Measurements from ENCODE around the gene RAB11FIP4. TPM values are rescaled to one million over a fixed set of nuclear protein-coding genes. Genes with fewer than 3 reads are reported as not detected.

Gene RAB11FIP4
- total and polyA plus RNA-seq, 9 of the 15 experiments (the other 6 are each of a cell fraction or from before 2014, with no cell fraction given) = 0.62 to 16.6 (median 8.9) TPM

GRCh38 chr17:31364012-31364411, 27.5 kb upstream of the RAB11FIP4 start (continued):
- no peak for TF ChIP-seq CHAMP1 (IDR thresholded peaks at IDR 0.05)
- peak; percentile 77 for TF ChIP-seq TAL1 (IDR thresholded peaks at IDR 0.05)
- TF ChIP-seq POLR2AphosphoS2 (IDR thresholded peaks at IDR 0.05; ENCODE audit: low read length) = no peak
- TF ChIP-seq SRSF7 (optimal IDR thresholded peaks at IDR 0.05; ENCODE audit: low read depth, low read length) = no peak
- no peak for TF ChIP-seq RBM25 (IDR thresholded peaks at IDR 0.05; ENCODE audit: low read depth, low read length, severe bottlenecking)
- TF ChIP-seq ARID1B (IDR thresholded peaks at IDR 0.05) = peak; percentile 77
- no peak for TF ChIP-seq YY1 (IDR thresholded peaks at IDR 0.05; ENCODE audit: borderline replicate concordance in 1 of 3, control insufficient read depth in 1 of 3, extremely low read depth in 1 of 3, insufficient read depth in 3 of 3, insufficient read length in 1 of 3, insufficient replicate concordance in 2 of 3, low read depth in 1 of 3, low read length in 2 of 3)
- no peak for TF ChIP-seq ZNF212 (CRISPR knock-in tag; IDR thresholded peaks at IDR 0.05)

DNA sequence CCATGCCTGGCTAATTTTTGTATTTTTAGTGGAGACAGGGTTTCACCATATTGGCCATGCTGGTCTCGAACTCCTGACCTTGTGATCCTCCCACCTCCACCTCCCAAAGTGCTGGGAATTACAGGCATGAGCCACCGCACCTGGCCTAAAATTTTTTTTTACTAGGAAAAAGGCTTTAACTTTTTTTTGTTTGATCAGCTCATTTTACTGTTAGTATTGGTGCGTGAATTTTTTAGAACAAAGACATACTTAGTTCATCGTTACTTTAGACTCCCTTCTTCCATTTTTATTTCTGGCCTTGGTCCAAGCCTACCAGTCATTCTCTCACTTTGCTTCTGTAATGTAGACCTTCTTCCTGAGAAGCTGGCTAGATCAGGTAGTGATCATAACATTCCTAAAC, 25.4 kb upstream of the RAB11FIP4 start:
- ChIA-PET CTCF (ENCODE audit: low intra/inter-chr PET ratio) (no interaction called here), POLR2A (no interaction called here)
- FAIRE-seq (no peak), DNase-seq (ENCODE audit: extremely low read depth in 1 of 4, low spot score in 3 of 4) (no peak), ATAC-seq (no peak)
- no peaks in the 10 kb centered on the region for H3K27me3 ChIP-seq (ENCODE audit: control insufficient read depth in 2 of 2, insufficient read depth in 2 of 2, low read length in 2 of 2)
- no peaks in the 10 kb centered on the region for H3K4me1 ChIP-seq (replicated peaks in 1 of 2; ENCODE audit: control insufficient read depth in 2 of 2, insufficient read depth in 2 of 2, low read length in 2 of 2)
- 96% methylated on average over 4 of the region's 4 CpGs for WGBS (ENCODE audit: insufficient coverage, low coverage, missing lambda C conversion rate)
- in situ Hi-C loops (cut with MboI) = no loop called here
- H3K79me2 ChIP-seq (ENCODE audit: control insufficient read depth, insufficient read depth, low read length) = no peaks in the 10 kb centered on the region
- no peak overlapping the region for H2AFZ ChIP-seq (ENCODE audit: low read depth, low read length)
- H3K4me2 ChIP-seq (ENCODE audit: insufficient read depth, low read length) = no peak overlapping the region
- no peaks in the 10 kb centered on the region for H3K9me3 ChIP-seq (replicated peaks; ENCODE audit: control insufficient read depth, insufficient read depth, low read depth, low read length)
- peaks cover 28% of the 10 kb centered on the region for H3K36me3 ChIP-seq (ENCODE audit: control insufficient read depth, insufficient read depth, low read length)
- TF ChIP-seq NFIC (IDR thresholded peaks at IDR 0.05) (0 out of 2 replicates have a peak, but pooled peaks have one; percentile 20), ZNF316 (IDR thresholded peaks at IDR 0.05) (peak; percentile 71)
- TF ChIP-seq, protein P1, sequence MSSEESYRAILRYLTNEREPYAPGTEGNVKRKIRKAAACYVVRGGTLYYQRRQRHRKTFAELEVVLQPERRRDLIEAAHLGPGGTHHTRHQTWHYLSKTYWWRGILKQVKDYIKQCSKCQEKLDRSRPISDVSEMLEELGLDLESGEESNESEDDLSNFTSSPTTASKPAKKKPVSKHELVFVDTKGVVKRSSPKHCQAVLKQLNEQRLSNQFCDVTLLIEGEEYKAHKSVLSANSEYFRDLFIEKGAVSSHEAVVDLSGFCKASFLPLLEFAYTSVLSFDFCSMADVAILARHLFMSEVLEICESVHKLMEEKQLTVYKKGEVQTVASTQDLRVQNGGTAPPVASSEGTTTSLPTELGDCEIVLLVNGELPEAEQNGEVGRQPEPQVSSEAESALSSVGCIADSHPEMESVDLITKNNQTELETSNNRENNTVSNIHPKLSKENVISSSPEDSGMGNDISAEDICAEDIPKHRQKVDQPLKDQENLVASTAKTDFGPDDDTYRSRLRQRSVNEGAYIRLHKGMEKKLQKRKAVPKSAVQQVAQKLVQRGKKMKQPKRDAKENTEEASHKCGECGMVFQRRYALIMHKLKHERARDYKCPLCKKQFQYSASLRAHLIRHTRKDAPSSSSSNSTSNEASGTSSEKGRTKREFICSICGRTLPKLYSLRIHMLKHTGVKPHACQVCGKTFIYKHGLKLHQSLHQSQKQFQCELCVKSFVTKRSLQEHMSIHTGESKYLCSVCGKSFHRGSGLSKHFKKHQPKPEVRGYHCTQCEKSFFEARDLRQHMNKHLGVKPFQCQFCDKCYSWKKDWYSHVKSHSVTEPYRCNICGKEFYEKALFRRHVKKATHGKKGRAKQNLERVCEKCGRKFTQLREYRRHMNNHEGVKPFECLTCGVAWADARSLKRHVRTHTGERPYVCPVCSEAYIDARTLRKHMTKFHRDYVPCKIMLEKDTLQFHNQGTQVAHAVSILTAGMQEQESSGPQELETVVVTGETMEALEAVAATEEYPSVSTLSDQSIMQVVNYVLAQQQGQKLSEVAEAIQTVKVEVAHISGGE (CRISPR knock-in tag; IDR thresholded peaks at IDR 0.05) = no peak
- intact Hi-C loops (cut with micrococcal nuclease) = no loop called here
- no peak overlapping the region for H3K4me3 ChIP-seq
- H3K9me1 ChIP-seq (ENCODE audit: control insufficient read depth, insufficient read depth, low read length) = no peaks in the 10 kb centered on the region
- H3K9ac ChIP-seq (ENCODE audit: insufficient read depth in 1 of 2, low read depth in 2 of 2, low read length in 2 of 2) = no peak overlapping the region
- H3K27ac ChIP-seq (ENCODE audit: extremely low read depth, low read depth, low read length) = no peak overlapping the region
- 0 out of 2 replicates have a peak, but pooled peaks cover 4% of the 10 kb centered on the region for H4K20me1 ChIP-seq (replicated peaks; ENCODE audit: control insufficient read depth, insufficient read depth, low read length)
- no TSS peak for BruUV-seq (replicated peaks)

Measured in K562 (cell line).